HFFc6 (cell line): ENCODE data around the gene PIGU. TPM values are rescaled to one million over a fixed set of nuclear protein-coding genes. Genes with fewer than 3 reads are reported as not detected.
"Not testable (repeated sequence)": the region's sequence is repeated elsewhere in the genome, so short reads cannot be mapped to it uniquely, and the experiment has no call there.

ENCODE experiments used
- DNase-seq: peaks from one replicate; pipeline ENCODE4 v3.0.0-alpha.2; 2018
- H3K27ac Mint-ChIP-seq: 2 replicates; pipeline ENCODE4 v1.8.0; 2020; ENCODE audit warnings: mild to moderate bottlenecking, mixed read lengths
- H3K27me3 Mint-ChIP-seq: 2 replicates; pipeline ENCODE4 v1.8.0; 2021; ENCODE audit warnings: mild to moderate bottlenecking, moderate library complexity, mixed read lengths; ENCODE audit not compliant: insufficient read depth
- H3K36me3 Mint-ChIP-seq: 2 replicates; pipeline ENCODE4 v1.8.0; 2021; ENCODE audit warnings: low read depth, mixed read lengths
- H3K4me1 Mint-ChIP-seq: 2 replicates; pipeline ENCODE4 v1.8.0; 2020; ENCODE audit warnings: low read depth, mixed read lengths
- H3K4me3 Mint-ChIP-seq: 2 replicates; pipeline ENCODE4 v1.8.0; 2020; ENCODE audit warnings: mild to moderate bottlenecking, moderate library complexity, mixed read lengths
- H3K9me3 Mint-ChIP-seq: 2 replicates; pipeline ENCODE4 v1.8.0; 2020; ENCODE audit warnings: mild to moderate bottlenecking, mixed read lengths
- CTCF ChIP-seq: fragments of 200-600 bp; sonication (generic); IDR thresholded peaks from 2 replicates; pipeline ENCODE4 v1.5.0; 2021; ENCODE audit warnings: antibody characterized with exemption, mild to moderate bottlenecking
- long read RNA-seq: library from polyadenylated mRNA; unstranded; transcript quantifications from one replicate; pipeline ENCODE4 v2.0.0, GENCODE V29; 2019
- total RNA-seq, 6 experiments: library from RNA; stranded (reverse); fragmentation: NEBNext Ultra II Directional; extraction: Animal tissue kit (Norgen Biotek cat#: 25700); gene quantifications; 2 replicates in 1 of 6; 3 replicates in 5 of 6; pipeline ENCODE4 v1.2.3, GENCODE V29; 2021

Gene PIGU, protein sequence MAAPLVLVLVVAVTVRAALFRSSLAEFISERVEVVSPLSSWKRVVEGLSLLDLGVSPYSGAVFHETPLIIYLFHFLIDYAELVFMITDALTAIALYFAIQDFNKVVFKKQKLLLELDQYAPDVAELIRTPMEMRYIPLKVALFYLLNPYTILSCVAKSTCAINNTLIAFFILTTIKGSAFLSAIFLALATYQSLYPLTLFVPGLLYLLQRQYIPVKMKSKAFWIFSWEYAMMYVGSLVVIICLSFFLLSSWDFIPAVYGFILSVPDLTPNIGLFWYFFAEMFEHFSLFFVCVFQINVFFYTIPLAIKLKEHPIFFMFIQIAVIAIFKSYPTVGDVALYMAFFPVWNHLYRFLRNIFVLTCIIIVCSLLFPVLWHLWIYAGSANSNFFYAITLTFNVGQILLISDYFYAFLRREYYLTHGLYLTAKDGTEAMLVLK
- total RNA-seq: 10 to 100 TPM; 22.5 to 28.9 (median 24.9) TPM
- long read RNA-seq, transcript PIGU-201 (12 exons, 1,632 nt): major isoform, 17 of 24 reads
- long read RNA-seq, partial matches to known transcripts: 3 of 24 reads
- long read RNA-seq, other reads (novel, unspliced or antisense): 3 of 24 reads

- peaks cover 2% of the 10 kb centered on the region; the same call in 1 of the 2 replicates for H3K27me3 Mint-ChIP-seq
- H3K9me3 Mint-ChIP-seq: no peaks in the 10 kb centered on the region
- H3K4me1 Mint-ChIP-seq: peaks cover 13% of the 10 kb centered on the region
- H3K36me3 Mint-ChIP-seq: no peaks in the 10 kb centered on the region
- DNase-seq: peak; percentile 92
- peak within 1 kb of the TSS; percentile 94 for H3K27ac Mint-ChIP-seq
- H3K4me3 Mint-ChIP-seq: peak within 1 kb of the TSS; percentile 94
- peak; percentile 4; the same call in 1 of the 2 replicates for TF ChIP-seq CTCF
Observed at GRCh38 chr20:34676642-34677373, at the start of gene PIGU. TSS of gene PIGU (minus strand) at chr20:34677092. CDS start at chr20:34677085, 7 bp downstream.

DNA sequence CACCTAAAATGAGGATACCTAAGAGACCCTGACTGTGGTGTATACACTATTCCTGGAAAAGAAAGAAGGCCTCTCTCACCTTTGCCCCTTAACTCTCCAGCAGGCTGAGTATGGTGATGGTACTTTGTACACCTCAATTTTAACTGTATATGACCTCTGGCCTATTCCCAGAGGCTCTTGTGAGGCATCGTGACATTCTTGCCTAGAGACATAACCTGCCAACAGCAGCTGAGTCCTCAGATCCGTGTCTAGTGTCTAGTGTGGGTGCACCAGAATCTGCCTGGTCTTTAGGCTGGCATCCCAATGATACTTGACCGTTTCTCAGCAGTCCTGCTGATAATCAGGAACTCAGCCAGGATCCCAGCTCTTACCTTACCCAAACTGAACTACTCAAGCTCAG is 47.3 kb upstream of the PIGU start:
- TF ChIP-seq CTCF: no peak
- H3K36me3 Mint-ChIP-seq: peaks cover 22% of the 10 kb centered on the region
- H3K4me1 Mint-ChIP-seq: peaks cover 10% of the 10 kb centered on the region
- H3K9me3 Mint-ChIP-seq: no peaks in the 10 kb centered on the region
- no peak overlapping the region for H3K27ac Mint-ChIP-seq
- no peak overlapping the region for H3K4me3 Mint-ChIP-seq
- no peak for DNase-seq
- H3K27me3 Mint-ChIP-seq: no peaks in the 10 kb centered on the region

DNA sequence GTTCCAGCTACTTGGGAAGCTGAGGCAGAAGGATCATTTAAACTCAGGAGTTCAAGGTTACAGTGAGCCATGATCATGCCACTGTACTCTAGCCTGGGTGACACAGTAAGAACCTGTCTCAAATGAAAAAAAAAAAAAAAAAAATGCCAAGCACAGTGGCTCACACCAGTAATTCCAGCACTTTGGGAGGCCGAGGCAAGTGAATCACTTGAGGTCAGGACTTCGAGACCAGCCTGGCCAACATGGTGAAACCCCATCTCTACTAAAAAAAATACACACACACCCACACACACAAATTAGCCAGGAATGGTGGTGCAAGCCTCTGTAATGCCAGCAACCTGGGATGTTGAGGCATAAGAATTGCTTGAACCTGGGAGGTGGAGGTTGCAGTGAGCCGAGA is 45.7 kb upstream of the PIGU start:
- not testable (repeated sequence) for H3K27me3 Mint-ChIP-seq, H3K4me1 Mint-ChIP-seq, H3K9me3 Mint-ChIP-seq, H3K4me3 Mint-ChIP-seq
- peak; percentile 33 for DNase-seq
- peak overlapping the region; percentile 31; the same call in 1 of the 2 replicates for H3K27ac Mint-ChIP-seq
- H3K36me3 Mint-ChIP-seq: peaks cover 25% of the 10 kb centered on the region

- Mint-ChIP-seq H3K4me3 (no peak overlapping the region), H3K27me3 (no peaks in the 10 kb centered on the region; the same call in 1 of the 2 replicates), H3K36me3 (peaks cover 14% of the 10 kb centered on the region), H3K9me3 (no peaks in the 10 kb centered on the region), H3K4me1 (peaks cover 15% of the 10 kb centered on the region), H3K27ac (no peak overlapping the region; the same call in 1 of the 2 replicates)
- no peak for DNase-seq
- no peak for TF ChIP-seq CTCF
Observed at GRCh38 chr20:34720266-34720665, 43.4 kb upstream of the PIGU start.

DNA sequence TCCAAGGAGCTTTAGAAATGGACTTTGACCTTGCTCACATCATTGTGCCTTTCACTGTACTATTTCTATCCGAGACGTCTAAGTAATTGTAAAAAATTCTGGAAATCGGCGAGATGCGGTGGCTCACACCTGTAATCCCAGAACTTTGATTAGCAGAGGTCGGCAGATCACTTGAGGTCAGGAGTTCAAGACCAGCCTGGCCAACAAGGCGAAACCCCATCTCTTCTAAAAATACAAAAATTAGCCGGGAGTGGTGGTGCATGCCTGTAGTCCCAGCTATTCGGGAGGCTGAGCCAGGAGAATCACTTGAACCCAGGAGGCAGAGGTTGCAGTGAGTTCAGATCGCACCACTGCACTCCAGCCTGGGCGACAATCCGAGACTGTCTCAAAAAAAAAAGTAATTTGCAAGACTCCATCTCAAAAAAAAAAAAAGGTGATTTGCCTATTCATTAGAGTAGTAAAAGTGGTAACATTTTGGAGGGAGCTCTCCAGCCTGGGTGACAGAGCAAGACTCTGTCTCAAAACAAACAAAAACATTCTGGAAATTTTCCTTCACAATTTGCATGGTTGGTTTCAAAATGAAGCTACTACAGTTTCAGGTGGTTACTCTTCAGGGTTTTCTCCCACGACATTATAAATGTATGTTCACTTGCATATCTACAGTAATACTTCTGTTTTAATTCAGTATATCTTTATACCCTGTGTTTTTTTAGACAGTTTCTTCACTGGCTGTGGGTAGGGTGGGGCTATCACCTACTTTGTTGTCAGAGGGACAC is 42.5 kb upstream of the PIGU start:
- H3K27me3 Mint-ChIP-seq: not testable (repeated sequence)
- peaks cover 24% of the 10 kb centered on the region for H3K4me1 Mint-ChIP-seq

More for the DNA sequence above, 42.5 kb upstream of the PIGU start:
- DNase-seq, H3K4me3 Mint-ChIP-seq, H3K9me3 Mint-ChIP-seq, H3K27ac Mint-ChIP-seq: not testable (repeated sequence)
- peaks cover 14% of the 10 kb centered on the region for H3K36me3 Mint-ChIP-seq
